A673 (cell line): ENCODE measurements around the gene NDST1.

ENCODE experiments used
- EZH2 ChIP-seq: fragments of 200-600 bp; sonication (generic); IDR thresholded peaks from 2 replicates; pipeline ENCODE4 v1.6.1; 2017; ENCODE audit warnings: borderline replicate concordance, low read depth, mild to moderate bottlenecking, mixed read lengths, antibody characterized with exemption, low read length; ENCODE audit not compliant: poor library complexity, severe bottlenecking
- TF ChIP-seq, protein P1 (sequence below): fragments of 300-800, 200-600 bp; sonication (generic); conservative IDR thresholded peaks from 2 replicates; pipeline ENCODE4 v1.5.1; 2017; ENCODE audit warnings: low read depth, mild to moderate bottlenecking, antibody characterized with exemption, low read length, moderate library complexity, mixed read lengths

DNA sequence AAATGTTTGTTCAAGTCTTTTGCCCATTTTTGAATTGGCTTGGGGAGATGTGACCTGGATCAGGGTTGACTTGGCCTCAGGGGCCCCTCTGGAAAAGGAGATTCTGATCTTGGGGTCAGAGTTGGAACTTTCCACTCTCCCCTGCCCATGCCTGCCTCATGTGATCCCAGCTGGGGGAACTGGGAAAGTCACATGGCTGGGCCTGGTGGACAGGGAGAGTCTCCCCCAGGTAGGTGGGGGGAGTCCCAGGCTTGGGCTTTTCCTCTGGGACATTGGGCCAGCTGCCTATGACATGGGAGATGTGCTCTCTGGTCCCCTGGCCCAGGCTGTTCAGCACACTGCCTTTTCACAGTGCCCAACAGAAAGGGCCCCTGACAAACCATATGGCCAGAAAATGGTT lies 60.7 kb downstream of the NDST1 start:
- TF ChIP-seq, protein P1, sequence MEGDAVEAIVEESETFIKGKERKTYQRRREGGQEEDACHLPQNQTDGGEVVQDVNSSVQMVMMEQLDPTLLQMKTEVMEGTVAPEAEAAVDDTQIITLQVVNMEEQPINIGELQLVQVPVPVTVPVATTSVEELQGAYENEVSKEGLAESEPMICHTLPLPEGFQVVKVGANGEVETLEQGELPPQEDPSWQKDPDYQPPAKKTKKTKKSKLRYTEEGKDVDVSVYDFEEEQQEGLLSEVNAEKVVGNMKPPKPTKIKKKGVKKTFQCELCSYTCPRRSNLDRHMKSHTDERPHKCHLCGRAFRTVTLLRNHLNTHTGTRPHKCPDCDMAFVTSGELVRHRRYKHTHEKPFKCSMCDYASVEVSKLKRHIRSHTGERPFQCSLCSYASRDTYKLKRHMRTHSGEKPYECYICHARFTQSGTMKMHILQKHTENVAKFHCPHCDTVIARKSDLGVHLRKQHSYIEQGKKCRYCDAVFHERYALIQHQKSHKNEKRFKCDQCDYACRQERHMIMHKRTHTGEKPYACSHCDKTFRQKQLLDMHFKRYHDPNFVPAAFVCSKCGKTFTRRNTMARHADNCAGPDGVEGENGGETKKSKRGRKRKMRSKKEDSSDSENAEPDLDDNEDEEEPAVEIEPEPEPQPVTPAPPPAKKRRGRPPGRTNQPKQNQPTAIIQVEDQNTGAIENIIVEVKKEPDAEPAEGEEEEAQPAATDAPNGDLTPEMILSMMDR, result no peak
- TF ChIP-seq EZH2, result no peak
